Ovary (tissue), 9 donors: ENCODE results near the gene APOL6. TPM values are rescaled to one million over a fixed set of nuclear protein-coding genes. Genes with fewer than 3 reads are reported as not detected.
"Not testable (repeated sequence)": the region's sequence is repeated elsewhere in the genome, so short reads cannot be mapped to it uniquely, and the experiment has no call there.

Experiments used
- DNase-seq, 5 donors: peaks; one replicate each; pipeline ENCODE4 v3.0.0-alpha.2; 2019 to 2020
- H3K27ac ChIP-seq, 2 donors: fragments of 200-600 bp; one replicate each; pipeline versions ENCODE4 v1.5.1 to v1.8.0; 2019 to 2022
- H3K27me3 ChIP-seq: fragments of 200-600 bp; one replicate; pipeline ENCODE4 v1.8.0; 2022
- H3K36me3 ChIP-seq: fragments of 200-600 bp; sonication (generic); one replicate; pipeline ENCODE4 v1.5.1; 2019
- H3K4me1 ChIP-seq: one replicate; pipeline ENCODE4 v1.8.1; 2013; ENCODE audit warnings: mild to moderate bottlenecking, moderate library complexity; ENCODE audit not compliant: insufficient read depth
- H3K4me3 ChIP-seq: fragments of 200-600 bp; sonication (generic); one replicate; pipeline ENCODE4 v1.5.1; 2017
- H3K9me3 ChIP-seq, 2 donors: fragments of 200-600 bp in 1 of 2; sonication (generic) in 1 of 2; one replicate each; pipeline versions ENCODE4 v1.5.1 to v1.8.1; 2013 to 2019; ENCODE audit warnings: mild to moderate bottlenecking in 1 of 2, moderate library complexity in 1 of 2
- EP300 ChIP-seq: sonication (generic); formaldehyde crosslinking; IDR thresholded peaks from one replicate; pipeline ENCODE4 v1.6.1; 2017; ENCODE audit warnings: antibody characterized with exemption
- POLR2A ChIP-seq: fragments of 450-650 bp; IDR thresholded peaks from one replicate; pipeline ENCODE4 v1.6.1; 2017; ENCODE audit warnings: antibody characterized with exemption, mild to moderate bottlenecking, moderate library complexity
- WGBS, 3 donors: extraction: QIAGEN DNeasy Blood & Tissue Kit in 1 of 3; methylation state at CpG; one replicate each; pipeline versions ENCODE4 v1.1.5 to v1.1.7; 2013 to 2017; 5-methylcytosine and 5-hydroxymethylcytosine counted together
- intact Hi-C, 4 donors: fragments of 100-400 bp; cut with DNase I; formaldehyde crosslinking; loops; one replicate each; pipeline versions ENCODE4 v1.11.0 to v1.15.1; 2022 to 2023
- polyA plus RNA-seq, 2 donors: library from polyadenylated mRNA; stranded (reverse); fragments of 200-250 nt in 1 of 2; fragments of 350-450 nt in 1 of 2; fragmentation: Illumina TruSeq in 1 of 2; extraction: RNeasy Lipid Tissue Mini Kit (QIAGEN cat#74804) in 1 of 2; gene quantifications; one replicate each; pipeline ENCODE4 v1.2.3, GENCODE V29; 2013 to 2014
- total RNA-seq, 7 donors: library from RNA; depleted of rRNA in 2 of 7; stranded (reverse); fragments of >200 nt in 2 of 7; fragmentation: NEBNext Ultra II Directional in 3 of 7; extraction: Animal tissue kit (Norgen Biotek cat#: 25700) in 3 of 7; gene quantifications; one replicate each; pipeline versions ENCODE4 v1.1.0 to v1.2.4, GENCODE V29; 2016 to 2023
- TF ChIP-seq, protein P1 (sequence below), 3 donors: fragments of 450-650 bp in 2 of 3; fragments of 200-600 bp in 1 of 3; IDR thresholded peaks; one replicate each; pipeline versions ENCODE4 v1.5.1 to v1.8.0; 2016 to 2022; ENCODE audit warnings: antibody characterized with exemption in 3 of 3, mild to moderate bottlenecking in 1 of 3
- donor health status: DM: no; HTN: no; CAD: no; lungs with moderate emphysema.
- donor health status: DM: no; HTN: no; CAD: no.
- donor health status: Bipolar disorder and iron deficiency.
- donor health status: DM: yes; HTN: yes; CAD: no.
- donor health status: DM: no; HTN: no; CAD: no.
- donor health status: DM: yes; HTN: yes; CAD: no.

The APOL6 gene
- total and polyA plus RNA-seq, 9 donors = 11.1 to 34.1 (median 18.6) TPM

- no peak for TF ChIP-seq POLR2A
- Histone ChIP-seq H3K4me3 (no peak overlapping the region), H3K4me1 (no peaks in the 10 kb centered on the region), H3K27me3 (no peaks in the 10 kb centered on the region), H3K27ac (no peak overlapping the region), H3K36me3 (no peaks in the 10 kb centered on the region), H3K9me3 (peaks cover 0 to 6% of the 10 kb centered on the region in 2 donors)
- no peak for DNase-seq
- intact Hi-C loops = no loop called here
- 74 to 79% (median 74%) methylated on average over 7 of the region's 7 CpGs for WGBS, 3 donors
Measured at GRCh38 chr22:35677460-35678187, 29.4 kb downstream of the APOL6 start.

- H3K36me3 ChIP-seq = no peaks in the 10 kb centered on the region
- H3K27ac ChIP-seq = no peak overlapping the region
- H3K27me3 ChIP-seq = no peaks in the 10 kb centered on the region
- 73 to 87% (median 79%) methylated on average over 2 of the region's 2 CpGs for WGBS, 3 donors
- H3K9me3 ChIP-seq = peaks cover 0 to 6% of the 10 kb centered on the region in 2 donors
- H3K4me1 ChIP-seq = no peaks in the 10 kb centered on the region
- DNase-seq = no peak
- H3K4me3 ChIP-seq = no peak overlapping the region
- TF ChIP-seq POLR2A (no peak), EP300 (no peak)
- TF ChIP-seq, protein P1, sequence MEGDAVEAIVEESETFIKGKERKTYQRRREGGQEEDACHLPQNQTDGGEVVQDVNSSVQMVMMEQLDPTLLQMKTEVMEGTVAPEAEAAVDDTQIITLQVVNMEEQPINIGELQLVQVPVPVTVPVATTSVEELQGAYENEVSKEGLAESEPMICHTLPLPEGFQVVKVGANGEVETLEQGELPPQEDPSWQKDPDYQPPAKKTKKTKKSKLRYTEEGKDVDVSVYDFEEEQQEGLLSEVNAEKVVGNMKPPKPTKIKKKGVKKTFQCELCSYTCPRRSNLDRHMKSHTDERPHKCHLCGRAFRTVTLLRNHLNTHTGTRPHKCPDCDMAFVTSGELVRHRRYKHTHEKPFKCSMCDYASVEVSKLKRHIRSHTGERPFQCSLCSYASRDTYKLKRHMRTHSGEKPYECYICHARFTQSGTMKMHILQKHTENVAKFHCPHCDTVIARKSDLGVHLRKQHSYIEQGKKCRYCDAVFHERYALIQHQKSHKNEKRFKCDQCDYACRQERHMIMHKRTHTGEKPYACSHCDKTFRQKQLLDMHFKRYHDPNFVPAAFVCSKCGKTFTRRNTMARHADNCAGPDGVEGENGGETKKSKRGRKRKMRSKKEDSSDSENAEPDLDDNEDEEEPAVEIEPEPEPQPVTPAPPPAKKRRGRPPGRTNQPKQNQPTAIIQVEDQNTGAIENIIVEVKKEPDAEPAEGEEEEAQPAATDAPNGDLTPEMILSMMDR (IDR thresholded peaks at IDR 0.05) = no peak
- intact Hi-C loops = no loop called here
Measured at GRCh38 chr22:35678836-35679235, 30.6 kb downstream of the APOL6 start.

DNA sequence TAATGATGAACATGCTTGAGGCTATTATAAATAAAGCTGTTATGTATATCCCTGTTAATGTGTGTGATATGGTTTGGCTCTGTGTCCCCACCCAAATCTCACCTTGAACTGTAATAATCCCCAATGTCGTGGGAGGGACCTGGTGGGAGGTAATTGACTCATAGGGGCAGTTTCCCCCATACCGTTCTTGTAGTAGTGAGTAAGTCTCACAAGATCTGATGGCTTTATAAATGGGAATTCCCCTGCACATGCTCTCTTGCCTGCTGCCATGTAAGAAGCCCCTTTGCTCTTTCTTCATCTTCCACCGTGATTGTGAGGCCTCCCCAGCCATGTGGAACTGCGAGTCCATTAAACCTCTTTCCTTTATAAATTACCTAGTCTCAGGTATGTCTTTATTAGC lies 31.2 kb downstream of the APOL6 start:
- 52 to 62% (median 55%) methylated on average over 4 of the region's 4 CpGs for WGBS, 3 donors
- H3K4me1 ChIP-seq, H3K4me3 ChIP-seq, intact Hi-C loops, DNase-seq, H3K27ac ChIP-seq, H3K36me3 ChIP-seq, H3K27me3 ChIP-seq, H3K9me3 ChIP-seq: not testable (repeated sequence)

DNA sequence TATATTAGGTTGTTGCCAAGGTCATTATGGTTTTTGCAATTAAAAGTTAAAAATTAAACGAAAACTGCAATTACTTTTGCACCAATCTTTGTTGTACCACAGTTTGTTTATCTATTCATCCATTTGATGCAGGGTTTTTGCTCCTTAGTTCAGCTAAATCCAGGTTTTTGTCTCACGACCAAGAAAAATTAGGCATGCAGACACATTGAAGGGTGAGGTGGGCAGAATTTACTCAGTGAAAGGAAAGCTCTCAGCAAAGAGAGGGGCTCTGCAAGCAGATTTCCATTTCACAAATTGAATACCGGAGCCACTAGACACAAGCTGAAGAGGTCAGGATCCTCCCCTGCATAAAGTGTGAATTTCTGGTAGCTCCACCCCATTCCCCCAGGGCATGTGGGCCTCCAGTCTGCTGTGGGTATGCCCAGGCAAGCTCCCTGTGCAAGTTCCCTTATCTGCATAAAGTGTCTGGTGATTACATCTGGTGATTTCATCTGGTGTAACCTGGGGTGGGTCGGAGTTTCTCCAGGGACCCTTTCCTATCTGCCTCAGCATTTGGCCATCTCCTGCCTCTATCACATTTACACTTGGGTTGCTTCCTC lies 33.3 kb downstream of the APOL6 start:
- no peak overlapping the region for H3K27ac ChIP-seq
- H3K4me3 ChIP-seq = no peak overlapping the region
- intact Hi-C loops = no loop called here
- H3K27me3 ChIP-seq = no peaks in the 10 kb centered on the region
- H3K36me3 ChIP-seq = no peaks in the 10 kb centered on the region
- no peak for DNase-seq
- peaks cover 0 to 6% of the 10 kb centered on the region in 2 donors for H3K9me3 ChIP-seq
- no peak for TF ChIP-seq EP300
- no peak for TF ChIP-seq POLR2A
- TF ChIP-seq, protein P1 (IDR thresholded peaks at IDR 0.05) = no peak
- H3K4me1 ChIP-seq = no peaks in the 10 kb centered on the region
- WGBS, 3 donors = 80 to 91% (median 91%) methylated on average over 4 of the region's 4 CpGs

- Histone ChIP-seq H3K27ac (no peak overlapping the region), H3K4me3 (no peak overlapping the region), H3K4me1 (no peaks in the 10 kb centered on the region), H3K36me3 (no peaks in the 10 kb centered on the region), H3K9me3 (peaks cover 0 to 6% of the 10 kb centered on the region in 2 donors), H3K27me3 (no peaks in the 10 kb centered on the region)
- intact Hi-C loops = no loop called here
- DNase-seq = no peak
- 89 to 91% (median 91%) methylated on average over 1 of the region's 1 CpG for WGBS, 3 donors
- TF ChIP-seq POLR2A = no peak
- TF ChIP-seq, protein P1 (IDR thresholded peaks at IDR 0.05) = no peak
- no peak for TF ChIP-seq EP300
Measured at GRCh38 chr22:35683560-35683959, 35.3 kb downstream of the APOL6 start.
